GM12865 (cell line): Measurements from ENCODE around the gene NUDT2.

Experiments used
- DNase-seq: peaks from one replicate; pipeline ENCODE4 v3.0.0; 2010; ENCODE audit warnings: low read depth
- H3K4me3 ChIP-seq: 2 replicates; pipeline ENCODE4 v1.5.1; 2011; ENCODE audit warnings: mild to moderate bottlenecking, low read depth, low read length, control low read depth
- CTCF ChIP-seq: IDR thresholded peaks from 2 replicates; pipeline ENCODE4 v1.5.1; 2011; ENCODE audit warnings: low read length, control low read depth, low read depth, inconsistent platforms; ENCODE audit not compliant: insufficient read depth; ENCODE audit errors: missing control alignments

NUDT2 gene

GRCh38 chr9:34385561-34386230, 56.3 kb downstream of the NUDT2 start:
- H3K4me3 ChIP-seq = no peak overlapping the region
- no peak for DNase-seq
- no peak for TF ChIP-seq CTCF

DNA sequence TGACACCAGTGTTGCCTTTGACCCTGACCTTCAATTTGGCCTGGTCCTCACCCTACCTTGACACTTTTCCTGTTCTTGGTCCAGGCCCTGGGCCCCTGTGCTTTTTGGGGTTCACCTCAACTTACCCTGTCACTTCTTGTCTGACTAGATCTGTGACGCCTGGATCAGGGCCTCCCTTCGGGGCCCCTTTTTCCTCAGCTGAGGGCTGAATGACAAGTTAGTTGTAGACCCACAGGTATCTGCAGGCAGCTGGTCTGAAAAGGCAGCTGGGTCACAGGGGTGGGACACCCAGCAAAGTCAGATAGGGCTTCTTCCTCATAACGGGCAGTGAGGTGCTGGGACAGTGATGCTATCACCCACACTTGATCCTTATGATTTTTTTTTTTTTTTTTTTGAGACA, 57.3 kb downstream of the NUDT2 start:
- no peak for TF ChIP-seq CTCF
- DNase-seq = no peak
- H3K4me3 ChIP-seq = no peak overlapping the region

GRCh38 chr9:34387239-34387638, 57.9 kb downstream of the NUDT2 start:
- no peak for TF ChIP-seq CTCF
- DNase-seq = no peak
- H3K4me3 ChIP-seq = no peak overlapping the region

DNA sequence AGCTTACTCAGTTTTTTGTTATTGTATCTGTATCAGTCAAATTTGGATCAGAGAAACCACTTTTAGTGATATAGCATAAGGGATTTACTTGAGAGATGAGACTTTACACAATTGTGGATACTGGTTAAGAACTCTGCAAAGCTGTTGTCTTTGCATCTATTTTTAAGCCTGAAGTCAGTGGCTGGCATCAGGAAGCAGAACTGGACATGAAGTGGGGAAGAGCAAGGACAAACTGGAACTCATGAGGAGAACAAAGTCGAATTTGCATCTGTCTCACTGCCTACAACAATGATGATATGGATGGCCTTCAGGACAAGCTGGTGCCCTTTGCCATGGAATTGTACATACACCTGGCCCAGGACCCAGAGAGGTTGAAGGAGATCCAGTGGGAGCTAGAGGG, 63.1 kb downstream of the NUDT2 start:
- H3K4me3 ChIP-seq = no peak overlapping the region
- no peak for DNase-seq
- TF ChIP-seq CTCF = no peak
